ENCODE results near the gene SEPTIN7.

The SEPTIN7 gene

GRCh38 chr7:35762781-35763180 is 38.1 kb upstream of the SEPTIN7 start:
- Histone ChIP-seq H3K9me3 (ENCODE audit: control insufficient read depth, insufficient read depth, low read length) (no peaks in the 10 kb centered on the region), H3K27ac (ENCODE audit: low read length) (no peak overlapping the region), H3K4me3 (ENCODE audit: low read length) (no peak overlapping the region), H3K36me3 (ENCODE audit: control insufficient read depth, insufficient read depth, low read length) (no peaks in the 10 kb centered on the region), H3K27me3 (ENCODE audit: control insufficient read depth, insufficient read depth, low read length) (no peaks in the 10 kb centered on the region), H3K4me1 (ENCODE audit: control insufficient read depth, insufficient read depth, low read length) (no peaks in the 10 kb centered on the region)
- DNase-seq (ENCODE audit: low read depth, low spot score) = no peak
- WGBS (ENCODE audit: insufficient coverage, insufficient read length) = no CpG with 5 or more reads among the region's 3 CpGs

- Histone ChIP-seq H3K9me3 (ENCODE audit: control insufficient read depth, insufficient read depth, low read length) (no peaks in the 10 kb centered on the region), H3K27ac (ENCODE audit: low read length) (no peak overlapping the region), H3K27me3 (ENCODE audit: control insufficient read depth, insufficient read depth, low read length) (no peaks in the 10 kb centered on the region), H3K4me1 (ENCODE audit: control insufficient read depth, insufficient read depth, low read length) (no peaks in the 10 kb centered on the region), H3K36me3 (ENCODE audit: control insufficient read depth, insufficient read depth, low read length) (no peaks in the 10 kb centered on the region), H3K4me3 (ENCODE audit: low read length) (no peak overlapping the region)
- no CpG with 5 or more reads among the region's 20 CpGs for WGBS (ENCODE audit: insufficient coverage, insufficient read length)
- no peak for DNase-seq (ENCODE audit: low read depth, low spot score)
Measured at GRCh38 chr7:35768346-35768745, 32.5 kb upstream of the SEPTIN7 start.

GRCh38 chr7:35771776-35772175 is 29.1 kb upstream of the SEPTIN7 start:
- DNase-seq (ENCODE audit: low read depth, low spot score) = no peak
- no peak overlapping the region for H3K4me3 ChIP-seq (ENCODE audit: low read length)
- no peaks in the 10 kb centered on the region for H3K9me3 ChIP-seq (ENCODE audit: control insufficient read depth, insufficient read depth, low read length)
- H3K4me1 ChIP-seq (ENCODE audit: control insufficient read depth, insufficient read depth, low read length) = no peaks in the 10 kb centered on the region
- H3K27ac ChIP-seq (ENCODE audit: low read length) = no peak overlapping the region
- H3K36me3 ChIP-seq (ENCODE audit: control insufficient read depth, insufficient read depth, low read length) = no peaks in the 10 kb centered on the region
- no peaks in the 10 kb centered on the region for H3K27me3 ChIP-seq (ENCODE audit: control insufficient read depth, insufficient read depth, low read length)

- no peaks in the 10 kb centered on the region for H3K4me1 ChIP-seq (ENCODE audit: control insufficient read depth, insufficient read depth, low read length)
- no peaks in the 10 kb centered on the region for H3K36me3 ChIP-seq (ENCODE audit: control insufficient read depth, insufficient read depth, low read length)
- no peak for DNase-seq (ENCODE audit: low read depth, low spot score)
- no peak overlapping the region for H3K27ac ChIP-seq (ENCODE audit: low read length)
- H3K4me3 ChIP-seq (ENCODE audit: low read length) = no peak overlapping the region
- WGBS (ENCODE audit: insufficient coverage, insufficient read length) = no CpG with 5 or more reads among the region's 3 CpGs
- H3K9me3 ChIP-seq (ENCODE audit: control insufficient read depth, insufficient read depth, low read length) = no peaks in the 10 kb centered on the region
- no peaks in the 10 kb centered on the region for H3K27me3 ChIP-seq (ENCODE audit: control insufficient read depth, insufficient read depth, low read length)
Measured at GRCh38 chr7:35773994-35774393, 26.9 kb upstream of the SEPTIN7 start.

- Histone ChIP-seq H3K27me3 (ENCODE audit: control insufficient read depth, insufficient read depth, low read length) (no peaks in the 10 kb centered on the region), H3K27ac (ENCODE audit: low read length) (no peak overlapping the region), H3K4me1 (ENCODE audit: control insufficient read depth, insufficient read depth, low read length) (no peaks in the 10 kb centered on the region), H3K9me3 (ENCODE audit: control insufficient read depth, insufficient read depth, low read length) (no peaks in the 10 kb centered on the region), H3K4me3 (ENCODE audit: low read length) (no peak overlapping the region), H3K36me3 (ENCODE audit: control insufficient read depth, insufficient read depth, low read length) (no peaks in the 10 kb centered on the region)
- WGBS (ENCODE audit: insufficient coverage, insufficient read length) = no CpG with 5 or more reads among the region's 1 CpG
- no peak for DNase-seq (ENCODE audit: low read depth, low spot score)
Measured at GRCh38 chr7:35776686-35777085, 24.2 kb upstream of the SEPTIN7 start.

GRCh38 chr7:35777121-35777520 is 23.7 kb upstream of the SEPTIN7 start:
- no peaks in the 10 kb centered on the region for H3K27me3 ChIP-seq (ENCODE audit: control insufficient read depth, insufficient read depth, low read length)
- no peak overlapping the region for H3K27ac ChIP-seq (ENCODE audit: low read length)
- H3K4me3 ChIP-seq (ENCODE audit: low read length) = no peak overlapping the region
- no peaks in the 10 kb centered on the region for H3K4me1 ChIP-seq (ENCODE audit: control insufficient read depth, insufficient read depth, low read length)
- H3K36me3 ChIP-seq (ENCODE audit: control insufficient read depth, insufficient read depth, low read length) = no peaks in the 10 kb centered on the region
- no peak for DNase-seq (ENCODE audit: low read depth, low spot score)
- no peaks in the 10 kb centered on the region for H3K9me3 ChIP-seq (ENCODE audit: control insufficient read depth, insufficient read depth, low read length)

- Histone ChIP-seq H3K9me3 (ENCODE audit: control insufficient read depth, insufficient read depth, low read length) (no peaks in the 10 kb centered on the region), H3K36me3 (ENCODE audit: control insufficient read depth, insufficient read depth, low read length) (no peaks in the 10 kb centered on the region), H3K27me3 (ENCODE audit: control insufficient read depth, insufficient read depth, low read length) (no peaks in the 10 kb centered on the region), H3K4me3 (ENCODE audit: low read length) (no peak overlapping the region), H3K27ac (ENCODE audit: low read length) (no peak overlapping the region), H3K4me1 (ENCODE audit: control insufficient read depth, insufficient read depth, low read length) (no peaks in the 10 kb centered on the region)
- DNase-seq (ENCODE audit: low read depth, low spot score) = no peak
- WGBS (ENCODE audit: insufficient coverage, insufficient read length) = no CpG with 5 or more reads among the region's 1 CpG
Measured at GRCh38 chr7:35780070-35780469, 20.8 kb upstream of the SEPTIN7 start.

GRCh38 chr7:35781200-35781701 is 19.6 kb upstream of the SEPTIN7 start:
- H3K4me3 ChIP-seq (ENCODE audit: low read length) = no peak overlapping the region
- H3K27ac ChIP-seq (ENCODE audit: low read length) = no peak overlapping the region
- no peaks in the 10 kb centered on the region for H3K27me3 ChIP-seq (ENCODE audit: control insufficient read depth, insufficient read depth, low read length)
- H3K9me3 ChIP-seq (ENCODE audit: control insufficient read depth, insufficient read depth, low read length) = no peaks in the 10 kb centered on the region
- no peaks in the 10 kb centered on the region for H3K36me3 ChIP-seq (ENCODE audit: control insufficient read depth, insufficient read depth, low read length)
- DNase-seq (ENCODE audit: low read depth, low spot score) = no peak
- no CpG with 5 or more reads among the region's 3 CpGs for WGBS (ENCODE audit: insufficient coverage, insufficient read length)
- H3K4me1 ChIP-seq (ENCODE audit: control insufficient read depth, insufficient read depth, low read length) = no peaks in the 10 kb centered on the region

- Histone ChIP-seq H3K27ac (ENCODE audit: low read length) (no peak overlapping the region), H3K9me3 (ENCODE audit: control insufficient read depth, insufficient read depth, low read length) (no peaks in the 10 kb centered on the region), H3K36me3 (ENCODE audit: control insufficient read depth, insufficient read depth, low read length) (no peaks in the 10 kb centered on the region), H3K4me1 (ENCODE audit: control insufficient read depth, insufficient read depth, low read length) (no peaks in the 10 kb centered on the region), H3K4me3 (ENCODE audit: low read length) (no peak overlapping the region), H3K27me3 (ENCODE audit: control insufficient read depth, insufficient read depth, low read length) (no peaks in the 10 kb centered on the region)
- WGBS (ENCODE audit: insufficient coverage, insufficient read length) = 100% methylated on average over 2 of the region's 9 CpGs
- DNase-seq (ENCODE audit: low read depth, low spot score) = no peak
Measured at GRCh38 chr7:35781767-35782515, 18.9 kb upstream of the SEPTIN7 start.

GRCh38 chr7:35784332-35784731 is 16.5 kb upstream of the SEPTIN7 start:
- no peaks in the 10 kb centered on the region for H3K36me3 ChIP-seq (ENCODE audit: control insufficient read depth, insufficient read depth, low read length)
- H3K27ac ChIP-seq (ENCODE audit: low read length) = no peak overlapping the region
- H3K4me3 ChIP-seq (ENCODE audit: low read length) = no peak overlapping the region
- H3K27me3 ChIP-seq (ENCODE audit: control insufficient read depth, insufficient read depth, low read length) = no peaks in the 10 kb centered on the region
- no peak for DNase-seq (ENCODE audit: low read depth, low spot score)
- H3K4me1 ChIP-seq (ENCODE audit: control insufficient read depth, insufficient read depth, low read length) = no peaks in the 10 kb centered on the region
- WGBS (ENCODE audit: insufficient coverage, insufficient read length) = no CpG with 5 or more reads among the region's 3 CpGs
- no peaks in the 10 kb centered on the region for H3K9me3 ChIP-seq (ENCODE audit: control insufficient read depth, insufficient read depth, low read length)

GRCh38 chr7:35785250-35785649 is 15.6 kb upstream of the SEPTIN7 start:
- Histone ChIP-seq H3K4me3 (ENCODE audit: low read length) (no peak overlapping the region), H3K4me1 (ENCODE audit: control insufficient read depth, insufficient read depth, low read length) (no peaks in the 10 kb centered on the region), H3K36me3 (ENCODE audit: control insufficient read depth, insufficient read depth, low read length) (no peaks in the 10 kb centered on the region), H3K27me3 (ENCODE audit: control insufficient read depth, insufficient read depth, low read length) (no peaks in the 10 kb centered on the region), H3K27ac (ENCODE audit: low read length) (no peak overlapping the region), H3K9me3 (ENCODE audit: control insufficient read depth, insufficient read depth, low read length) (no peaks in the 10 kb centered on the region)
- WGBS (ENCODE audit: insufficient coverage, insufficient read length) = no CpG with 5 or more reads among the region's 2 CpGs
- DNase-seq (ENCODE audit: low read depth, low spot score) = no peak
